Measurements from ENCODE around the gene RAE1. TPM values are rescaled to one million over a fixed set of nuclear protein-coding genes. Genes with fewer than 3 reads are reported as not detected.
"Not testable (repeated sequence)": the region's sequence is repeated elsewhere in the genome, so short reads cannot be mapped to it uniquely, and the experiment has no call there.

The RAE1 gene
- total RNA-seq, 6 experiments from 2014 or later: 8.6 to 22.1 (median 11.1) TPM

DNA sequence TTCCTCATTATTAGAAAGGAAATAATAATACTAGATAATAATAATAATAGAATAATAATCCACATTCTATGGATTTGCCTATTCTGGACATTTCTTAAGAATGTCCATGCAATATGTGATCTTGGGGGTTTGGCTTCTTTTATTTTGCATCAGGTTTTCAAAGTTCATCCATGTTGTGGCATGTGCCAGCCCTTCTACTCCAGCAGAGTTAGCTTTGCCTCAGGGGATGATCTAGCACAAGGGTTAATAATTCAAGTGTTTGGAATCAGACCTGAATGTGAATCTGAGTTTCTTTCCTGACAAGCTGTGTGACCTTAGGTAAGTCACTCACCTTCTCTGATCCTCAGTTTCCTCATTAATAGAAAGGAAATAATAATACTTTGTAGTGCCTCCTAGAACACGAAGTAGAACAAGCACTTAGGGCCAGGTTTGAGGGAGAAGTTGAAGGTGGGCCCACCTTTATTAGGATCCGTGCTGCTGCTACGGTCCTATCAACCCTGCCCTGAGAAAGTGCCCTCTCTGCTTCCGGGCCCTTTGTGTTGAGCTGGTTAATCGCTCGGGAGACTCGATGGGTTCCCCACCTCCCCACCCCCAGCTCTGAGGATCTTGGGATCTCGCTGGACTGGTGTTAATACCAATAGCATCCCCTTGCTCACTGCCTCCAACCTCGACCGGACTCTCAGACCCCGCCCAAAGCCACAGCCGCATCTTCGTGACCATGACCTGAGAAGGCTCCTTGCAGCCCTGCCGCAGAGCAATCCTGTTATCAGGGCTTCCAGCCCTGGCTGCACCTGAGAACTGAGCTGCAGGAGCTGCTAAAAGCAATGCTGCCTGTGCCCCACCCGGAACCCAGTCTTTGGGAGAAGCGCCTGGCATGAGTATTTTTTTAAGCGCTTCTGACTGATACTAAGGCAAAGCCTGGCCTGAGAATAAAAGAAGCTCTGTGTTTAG, 67.0 kb downstream of the RAE1 start:
- no peak for TF ChIP-seq POLR2A (IDR thresholded peaks at IDR 0.05)
- intact Hi-C loops (cut with DNase I): no loop called here
- H3K36me3 ChIP-seq: no peaks in the 10 kb centered on the region
- no peak overlapping the region for H3K4me3 ChIP-seq
- ATAC-seq: no peak
- no peaks in the 10 kb centered on the region for H3K9me3 ChIP-seq
- 41% methylated on average over 9 of the region's 17 CpGs for WGBS (ENCODE audit: insufficient coverage, low coverage, low lambda C conversion rate, missing lambda C conversion rate)
- H3K27me3 ChIP-seq: no peaks in the 10 kb centered on the region
- peak in 1 of 3 donors; percentile 23 for DNase-seq
- H3K27ac ChIP-seq: no peak overlapping the region
- peaks cover 0 to 10% (median 2%) of the 10 kb centered on the region in 4 donors for H3K4me1 ChIP-seq

DNA sequence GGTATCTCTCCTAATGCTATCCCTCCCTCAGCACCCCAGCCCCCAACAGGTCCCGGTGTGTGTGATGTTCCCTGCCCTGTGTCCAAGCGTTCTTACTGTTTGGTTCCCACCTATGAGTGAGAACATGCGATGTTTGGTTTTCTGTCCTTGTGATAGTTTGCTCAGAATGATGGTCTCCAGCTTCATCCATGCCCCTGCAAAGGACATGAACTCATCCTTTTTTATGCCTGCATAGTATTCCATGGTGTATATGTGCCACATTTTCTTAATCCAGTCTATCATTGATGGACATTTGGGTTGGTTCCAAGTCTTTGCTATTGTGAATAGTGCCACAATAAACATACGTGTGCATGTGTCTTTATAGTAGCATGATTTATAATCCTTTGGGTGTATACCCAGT, 68.4 kb downstream of the RAE1 start:
- DNase-seq; H3K36me3 ChIP-seq; intact Hi-C loops (cut with DNase I); H3K27me3 ChIP-seq; H3K27ac ChIP-seq; ATAC-seq; H3K9me3 ChIP-seq; H3K4me3 ChIP-seq: not testable (repeated sequence)
- peaks cover 0 to 10% (median 2%) of the 10 kb centered on the region in 4 donors for H3K4me1 ChIP-seq
- 89% methylated on average over 3 of the region's 4 CpGs for WGBS (ENCODE audit: insufficient coverage, low coverage, low lambda C conversion rate, missing lambda C conversion rate)

DNA sequence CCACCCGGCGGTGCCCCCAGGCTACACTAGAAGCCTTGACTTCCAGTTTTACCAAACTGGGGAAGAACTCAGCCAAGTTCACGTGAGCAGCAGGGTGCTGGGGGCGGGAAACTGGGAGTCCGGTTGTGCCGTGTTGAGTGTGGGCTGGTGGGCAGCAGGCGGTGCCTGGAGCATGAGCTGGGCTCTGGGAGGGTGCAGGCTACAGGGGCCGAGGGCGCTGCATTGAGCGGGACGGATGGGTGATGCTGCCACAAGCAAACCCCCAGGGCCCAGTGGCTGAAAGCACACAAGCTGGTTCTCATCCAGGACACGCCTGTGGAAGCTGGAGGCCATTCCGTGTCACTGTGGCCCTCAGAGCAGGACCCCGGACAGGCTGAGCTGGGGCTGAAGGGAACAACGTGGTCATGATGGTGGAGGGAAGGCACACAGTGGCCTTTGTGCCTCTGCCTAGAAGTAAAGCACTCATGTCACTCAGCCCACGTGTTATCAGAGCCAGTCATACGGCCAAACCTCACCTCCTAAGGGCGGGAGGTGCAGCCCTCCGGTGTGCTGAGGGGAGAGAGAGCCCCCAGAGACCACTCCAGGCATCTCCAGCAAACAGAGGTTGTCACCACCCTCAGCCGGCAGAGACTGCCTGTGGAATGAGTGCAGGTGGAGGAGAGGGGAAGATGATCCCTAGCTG, 69.7 kb downstream of the RAE1 start:
- ATAC-seq (peak in 1 of 4 donors; percentile 7), DNase-seq (no peak)
- Histone ChIP-seq H3K4me1 (peaks cover 0 to 10% (median 2%) of the 10 kb centered on the region in 4 donors), H3K27me3 (no peaks in the 10 kb centered on the region), H3K4me3 (no peak overlapping the region), H3K9me3 (no peaks in the 10 kb centered on the region), H3K27ac (no peak overlapping the region), H3K36me3 (no peaks in the 10 kb centered on the region)
- intact Hi-C loops (cut with DNase I): no loop called here
- TF ChIP-seq, protein P1, sequence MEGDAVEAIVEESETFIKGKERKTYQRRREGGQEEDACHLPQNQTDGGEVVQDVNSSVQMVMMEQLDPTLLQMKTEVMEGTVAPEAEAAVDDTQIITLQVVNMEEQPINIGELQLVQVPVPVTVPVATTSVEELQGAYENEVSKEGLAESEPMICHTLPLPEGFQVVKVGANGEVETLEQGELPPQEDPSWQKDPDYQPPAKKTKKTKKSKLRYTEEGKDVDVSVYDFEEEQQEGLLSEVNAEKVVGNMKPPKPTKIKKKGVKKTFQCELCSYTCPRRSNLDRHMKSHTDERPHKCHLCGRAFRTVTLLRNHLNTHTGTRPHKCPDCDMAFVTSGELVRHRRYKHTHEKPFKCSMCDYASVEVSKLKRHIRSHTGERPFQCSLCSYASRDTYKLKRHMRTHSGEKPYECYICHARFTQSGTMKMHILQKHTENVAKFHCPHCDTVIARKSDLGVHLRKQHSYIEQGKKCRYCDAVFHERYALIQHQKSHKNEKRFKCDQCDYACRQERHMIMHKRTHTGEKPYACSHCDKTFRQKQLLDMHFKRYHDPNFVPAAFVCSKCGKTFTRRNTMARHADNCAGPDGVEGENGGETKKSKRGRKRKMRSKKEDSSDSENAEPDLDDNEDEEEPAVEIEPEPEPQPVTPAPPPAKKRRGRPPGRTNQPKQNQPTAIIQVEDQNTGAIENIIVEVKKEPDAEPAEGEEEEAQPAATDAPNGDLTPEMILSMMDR (IDR thresholded peaks at IDR 0.05): no peak
- TF ChIP-seq POLR2A (IDR thresholded peaks at IDR 0.05): no peak
- WGBS (ENCODE audit: insufficient coverage, low coverage, low lambda C conversion rate, missing lambda C conversion rate): 56% methylated on average over 5 of the region's 20 CpGs

DNA sequence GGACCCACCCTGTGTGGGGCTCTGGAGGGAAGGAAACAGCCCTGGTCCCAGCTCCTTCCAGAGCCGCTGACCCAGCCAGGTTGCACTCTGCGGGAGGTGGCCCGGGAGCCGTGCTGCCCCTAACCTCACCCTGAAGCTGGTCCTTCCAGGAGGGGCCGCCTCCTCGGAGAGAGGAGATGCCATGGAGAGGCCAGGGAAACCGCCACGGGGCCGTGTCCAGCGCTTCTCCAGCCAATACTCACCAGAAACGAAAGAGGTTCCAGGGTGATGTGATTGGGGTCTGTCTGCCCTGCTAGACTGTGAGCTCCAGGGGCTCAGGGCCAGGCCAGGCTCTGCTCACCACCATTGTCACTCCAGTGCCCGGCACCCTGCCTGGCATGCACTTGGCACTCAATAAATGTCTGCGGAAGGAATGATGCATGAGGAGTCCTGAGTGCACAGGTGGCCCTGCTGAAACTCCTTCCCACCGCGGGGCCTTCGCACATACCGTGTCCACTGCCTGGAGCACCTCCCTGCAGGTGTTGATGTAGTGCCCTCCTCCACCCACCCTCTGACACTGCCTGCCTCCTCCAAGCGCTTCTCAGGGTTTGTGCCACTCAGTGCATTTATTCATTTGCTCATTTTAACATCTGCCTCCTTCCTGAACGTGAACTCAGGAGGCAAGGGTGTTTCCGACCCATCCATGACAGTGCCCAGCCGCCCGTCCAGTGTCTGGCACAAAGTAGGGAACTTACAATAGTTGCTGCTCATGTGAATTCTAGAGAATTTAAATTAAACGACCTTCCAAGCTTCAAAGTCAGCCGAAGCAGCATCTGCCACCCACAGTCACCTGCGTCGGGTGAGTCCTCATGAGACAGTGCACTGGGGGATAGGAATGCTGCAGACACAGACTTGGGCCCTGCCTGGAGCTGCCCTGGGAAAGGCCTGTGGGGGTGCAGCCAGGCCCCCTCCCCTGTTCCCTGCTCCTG, 70.5 kb downstream of the RAE1 start:
- DNase-seq (peak in 1 of 3 donors; percentile 42), ATAC-seq (peak in 1 of 4 donors; percentile 8)
- H3K4me1 ChIP-seq: peaks cover 0 to 10% (median 2%) of the 10 kb centered on the region in 4 donors
- H3K9me3 ChIP-seq: no peaks in the 10 kb centered on the region
- intact Hi-C loops (cut with DNase I): no loop called here
- H3K27me3 ChIP-seq: no peaks in the 10 kb centered on the region
- no peaks in the 10 kb centered on the region for H3K36me3 ChIP-seq
- H3K27ac ChIP-seq: no peak overlapping the region
- TF ChIP-seq POLR2A (IDR thresholded peaks at IDR 0.05): no peak
- TF ChIP-seq, protein P1 (IDR thresholded peaks at IDR 0.05): no peak
- 85% methylated on average over 10 of the region's 26 CpGs for WGBS (ENCODE audit: insufficient coverage, low coverage, low lambda C conversion rate, missing lambda C conversion rate)
- H3K4me3 ChIP-seq: no peak overlapping the region

DNA sequence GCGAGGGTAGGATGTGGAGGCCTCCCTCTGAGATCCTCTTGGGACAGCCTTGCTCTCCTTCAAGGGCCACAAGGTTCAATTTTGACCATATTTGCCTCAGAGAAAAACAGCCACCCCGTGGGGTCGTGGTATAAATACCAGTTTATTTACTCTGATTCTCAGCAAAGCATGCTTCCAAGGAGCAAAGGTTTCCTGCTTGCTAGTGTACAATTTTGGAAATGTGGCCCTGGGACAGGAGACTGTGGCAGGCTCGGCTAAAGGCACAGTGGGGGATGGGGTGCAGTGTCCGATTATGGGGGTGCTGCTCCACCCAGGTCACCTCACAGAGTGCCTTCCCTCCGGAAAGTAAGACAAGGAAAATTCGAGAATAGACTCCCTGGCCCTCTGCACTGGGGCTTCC, 71.2 kb downstream of the RAE1 start:
- no peak for DNase-seq
- intact Hi-C loops (cut with DNase I): no loop called here
- TF ChIP-seq, protein P1 (IDR thresholded peaks at IDR 0.05): no peak
- TF ChIP-seq POLR2A (IDR thresholded peaks at IDR 0.05): no peak
- H3K4me3 ChIP-seq: no peak overlapping the region
- H3K36me3 ChIP-seq: no peaks in the 10 kb centered on the region
- no peaks in the 10 kb centered on the region for H3K27me3 ChIP-seq
- peaks cover 0 to 10% (median 2%) of the 10 kb centered on the region in 4 donors for H3K4me1 ChIP-seq
- ATAC-seq: peak; percentile 34 to 48 (median 46)
- no peak overlapping the region for H3K27ac ChIP-seq
- H3K9me3 ChIP-seq: no peaks in the 10 kb centered on the region
- WGBS (ENCODE audit: insufficient coverage, low coverage, low lambda C conversion rate, missing lambda C conversion rate): 16% methylated on average over 3 of the region's 7 CpGs

Data from right lobe of liver (tissue), 6 donors.